Psoas muscle (tissue), 8 donors: ENCODE results near the gene CAPS. TPM values are rescaled to one million over a fixed set of nuclear protein-coding genes. Genes with fewer than 3 reads are reported as not detected.
"Not testable (repeated sequence)": the region's sequence is repeated elsewhere in the genome, so short reads cannot be mapped to it uniquely, and the experiment has no call there.

Experiments
- ATAC-seq, 4 donors: fragments of 200-7000 bp; cut with Tn5 transposase; one replicate each; pipeline ENCODE4 v1.9.1; 2020; ENCODE audit warnings: moderate library complexity in 3 of 4, mild to moderate bottlenecking in 2 of 4
- DNase-seq, 2 donors: peaks; one replicate each; pipeline ENCODE4 v3.0.0-alpha.2; 2020
- H3K27ac ChIP-seq: fragments of 200-600 bp; one replicate; pipeline ENCODE4 v1.8.0; 2022
- H3K27me3 ChIP-seq, 3 donors: fragments of 200-600 bp in 1 of 3; one replicate each; pipeline versions ENCODE4 v1.6.1 to v1.8.0; 2013 to 2022; ENCODE audit warnings: low read length in 2 of 3, mild to moderate bottlenecking in 2 of 3, moderate library complexity in 1 of 3; ENCODE audit not compliant: insufficient read depth in 3 of 3
- H3K36me3 ChIP-seq, 2 donors: fragments of 200-600 bp in 1 of 2; one replicate each; pipeline versions ENCODE4 v1.6.1 to v1.8.0; 2013 to 2022; ENCODE audit warnings: low read depth in 1 of 2, mild to moderate bottlenecking in 1 of 2, moderate library complexity in 1 of 2; ENCODE audit not compliant: insufficient read depth in 1 of 2
- H3K4me1 ChIP-seq: fragments of 200-600 bp; one replicate; pipeline ENCODE4 v1.8.0; 2022
- H3K4me3 ChIP-seq: fragments of 200-600 bp; one replicate; pipeline ENCODE4 v1.8.0; 2022; ENCODE audit warnings: mild to moderate bottlenecking
- H3K9me3 ChIP-seq: fragments of 200-600 bp; one replicate; pipeline ENCODE4 v1.8.0; 2022
- CTCF ChIP-seq: fragments of 200-600 bp; IDR thresholded peaks from one replicate; pipeline ENCODE4 v1.8.0; 2022; ENCODE audit warnings: antibody characterized with exemption
- WGBS, 3 donors: extraction: QIAGEN DNeasy Blood & Tissue Kit; methylation state at CpG; one replicate each; pipeline versions ENCODE4 v1.1.6 to v1.1.7; 2013; 5-methylcytosine and 5-hydroxymethylcytosine counted together
- intact Hi-C, 2 donors: fragments of 100-400 bp; cut with DNase I; formaldehyde crosslinking; loops; one replicate each; pipeline versions ENCODE4 v1.11.0 to v1.14.2; 2022
- polyA plus RNA-seq, 3 donors: library from polyadenylated mRNA; stranded (reverse); fragments of 200-250 nt; gene quantifications; one replicate each; pipeline ENCODE4 v1.2.3, GENCODE V29; 2013
- total RNA-seq, 4 donors: library from RNA; stranded (reverse); fragmentation: NEBNext Ultra II Directional in 2 of 4; extraction: Animal tissue kit (Norgen Biotek cat#: 25700) in 2 of 4; gene quantifications; one replicate each; pipeline versions ENCODE4 v1.2.1 to v1.2.4, GENCODE V29; 2021 to 2023
- donor health status: healthy with polysubstance abuse.
- donor health status: DM: no; HTN: no; CAD: no; lungs with moderate emphysema.
- donor health status: Bipolar disorder and iron deficiency.
- donor health status: healthy.
- donor health status: DM: yes; HTN: yes; CAD: no.
- donor health status: DM: no; HTN: no; CAD: no.
- donor health status: DM: no; HTN: no; CAD: no.
- donor health status: DM: yes; HTN: yes; CAD: no.

CAPS gene
- total and polyA plus RNA-seq, 7 donors = 1.2 to 2.9 (median 1.5) TPM

GRCh38 chr19:5880196-5880595 is 33.9 kb upstream of the CAPS start:
- TF ChIP-seq CTCF = no peak
- ATAC-seq = no peak
- Histone ChIP-seq H3K4me3 (no peak overlapping the region), H3K27me3 (peaks cover 0 to 27% (median 0%) of the 10 kb centered on the region in 3 donors), H3K4me1 (peaks cover 6% of the 10 kb centered on the region), H3K9me3 (no peaks in the 10 kb centered on the region), H3K36me3 (no peaks in the 10 kb centered on the region), H3K27ac (no peak overlapping the region)
- intact Hi-C loops = no loop called here
- 36 to 46% (median 38%) methylated on average over 4 to 6 of the region's 6 CpGs for WGBS, 3 donors
- DNase-seq = no peak

- Histone ChIP-seq H3K4me1 (peaks cover 6% of the 10 kb centered on the region), H3K4me3 (no peak overlapping the region), H3K27me3 (peaks cover 0 to 26% (median 0%) of the 10 kb centered on the region in 3 donors), H3K27ac (no peak overlapping the region), H3K36me3 (no peaks in the 10 kb centered on the region), H3K9me3 (no peaks in the 10 kb centered on the region)
- ATAC-seq = peak; percentile 74 to 91 (median 86)
- DNase-seq = peak; percentile 57 to 68
- intact Hi-C loops = no loop called here
- TF ChIP-seq CTCF = no peak
- WGBS, 3 donors = 11 to 17% (median 16%) methylated on average over 15 of the region's 15 CpGs
Observed at GRCh38 chr19:5880604-5881078, 33.4 kb upstream of the CAPS start.

GRCh38 chr19:5881543-5882299 is 32.3 kb upstream of the CAPS start:
- intact Hi-C loops = no loop called here
- ATAC-seq = no peak
- Histone ChIP-seq H3K4me3 (no peak overlapping the region), H3K9me3 (no peaks in the 10 kb centered on the region), H3K27ac (no peak overlapping the region), H3K36me3 (no peaks in the 10 kb centered on the region), H3K4me1 (peaks cover 6% of the 10 kb centered on the region), H3K27me3 (peaks cover 0 to 35% (median 0%) of the 10 kb centered on the region in 3 donors)
- WGBS, 3 donors = 51 to 64% (median 53%) methylated on average over 19 of the region's 19 CpGs
- TF ChIP-seq CTCF = no peak
- DNase-seq = peak in 1 of 2 donors; percentile 20

GRCh38 chr19:5882421-5882968 is 31.6 kb upstream of the CAPS start:
- intact Hi-C loops = no loop called here
- ATAC-seq = peak in 1 of 4 donors; percentile 34

GRCh38 chr19:5883157-5883873 is 30.7 kb upstream of the CAPS start:
- DNase-seq, H3K9me3 ChIP-seq, ATAC-seq, H3K36me3 ChIP-seq, H3K27ac ChIP-seq, H3K4me1 ChIP-seq, intact Hi-C loops, H3K4me3 ChIP-seq: not testable (repeated sequence)
- H3K27me3 ChIP-seq = peaks cover 0 to 37% (median 0%) of the 10 kb centered on the region in 3 donors
- 43 to 59% (median 52%) methylated on average over 13 of the region's 13 CpGs for WGBS, 3 donors

More at GRCh38 chr19:5882421-5882968, 31.6 kb upstream of the CAPS start:
- Histone ChIP-seq H3K27me3 (peaks cover 0 to 38% (median 0%) of the 10 kb centered on the region in 3 donors), H3K36me3 (no peaks in the 10 kb centered on the region), H3K9me3 (no peaks in the 10 kb centered on the region), H3K4me3 (no peak overlapping the region), H3K27ac (no peak overlapping the region), H3K4me1 (peaks cover 6% of the 10 kb centered on the region)
- DNase-seq = no peak
- WGBS, 3 donors = 58 to 61% (median 60%) methylated on average over 9 of the region's 9 CpGs
- TF ChIP-seq CTCF = no peak

- DNase-seq, H3K9me3 ChIP-seq, ATAC-seq, H3K4me3 ChIP-seq, intact Hi-C loops, H3K27ac ChIP-seq, H3K4me1 ChIP-seq, H3K36me3 ChIP-seq: not testable (repeated sequence)
- 76 to 83% (median 80%) methylated on average over 11 of the region's 11 CpGs for WGBS, 3 donors
- H3K27me3 ChIP-seq = peaks cover 0 to 34% (median 1%) of the 10 kb centered on the region in 3 donors
Observed at GRCh38 chr19:5884065-5884811, 29.8 kb upstream of the CAPS start.
